PFSK-1 (cell line): ENCODE data around the gene SH3BGRL.

Source experiments
- REST ChIP-seq, 2 experiments: IDR thresholded peaks; 2 replicates each; pipeline versions ENCODE4 v1.6.1 to v1.8.0; 2011 to 2012; ENCODE audit warnings: low read depth in 2 of 2, low read length in 2 of 2, control low read depth in 1 of 2, inconsistent platforms in 1 of 2, mild to moderate bottlenecking in 1 of 2, moderate library complexity in 1 of 2; ENCODE audit not compliant: insufficient read depth in 1 of 2
- SIN3A ChIP-seq: IDR thresholded peaks from 2 replicates; pipeline ENCODE4 v1.6.1; 2012; ENCODE audit warnings: mild to moderate bottlenecking, low read length, moderate library complexity, borderline replicate concordance; ENCODE audit not compliant: insufficient read depth

GRCh38 chrX:81291996-81292395 is 90.1 kb downstream of the SH3BGRL start:
- TF ChIP-seq SIN3A (no peak), REST (IDR thresholded peaks at IDR 0.05; ENCODE audit: insufficient read depth in 1 of 2, low read depth in 2 of 2, low read length in 2 of 2) (no peak)
